ENCODE measurements around the gene IFT20. TPM values are rescaled to one million over a fixed set of nuclear protein-coding genes. Genes with fewer than 3 reads are reported as not detected.

IFT20 gene
- total and polyA plus RNA-seq, 10 of the 15 experiments (the other 5 are each of a cell fraction or from before 2014, with no cell fraction given), result 9.4 to 38.2 (median 19.1) TPM

GRCh38 chr17:28370035-28370743, 34.9 kb upstream of the IFT20 start, which contains the start of gene VTN:
VTN (minus strand) TSS chr17:28370307; CDS start chr17:28370203, 104 bp downstream.
- DNase-seq (ENCODE audit: low read depth, low spot score), result no peak
- no peak within 1 kb of the TSS for H3K27ac ChIP-seq (ENCODE audit: control insufficient read depth, insufficient read depth)
- H3K9me3 ChIP-seq (replicated peaks; ENCODE audit: control insufficient read depth, insufficient read depth, low read length), result no peaks in the 10 kb centered on the region
- ChIA-PET CTCF (interaction anchor here (0.6 to 1.2 kb wide), 2 partner anchors 46 to 350 kb away, joined by 3 to 4 read pairs; no protein-coding TSS in a partner anchor), RAD21 (ENCODE audit: unreplicated experiment) (no interaction called here), POLR2A (interaction anchor here (0.5 to 2.1 kb wide), 3 partner anchors 13 to 238 kb away, joined by 3 to 8 read pairs (median 4); partner anchors contain the start of gene POLDIP2), SMC1A (ENCODE audit: uncharacterized antibody, unreplicated experiment) (interaction anchor here (1.2 to 1.5 kb wide), 2 partner anchors 47 to 113 kb away, joined by 3 to 5 read pairs; no protein-coding TSS in a partner anchor)
- peaks cover 3% of the 10 kb centered on the region; the same call in 1 of the 2 replicates for H4K20me1 ChIP-seq (ENCODE audit: control insufficient read depth, insufficient read depth)
- no peak within 1 kb of the TSS for H3K9ac ChIP-seq (ENCODE audit: control insufficient read depth, insufficient read depth, low read length)
- peaks cover 2% of the 10 kb centered on the region; the same call in 1 of the 2 replicates for H3K79me2 ChIP-seq (ENCODE audit: control insufficient read depth, insufficient read depth, low read length)
- no peak for ATAC-seq
- WGBS (ENCODE audit: insufficient coverage, insufficient replicate concordance, low lambda C conversion rate, missing lambda C conversion rate), result 58% methylated on average over 8 of the region's 8 CpGs
- FAIRE-seq, result no peak
- peaks cover 7% of the 10 kb centered on the region for H3K4me1 ChIP-seq (ENCODE audit: control insufficient read depth, insufficient read depth, low read length)
- H3K4me2 ChIP-seq (ENCODE audit: control insufficient read depth, insufficient read depth), result peak within 1 kb of the TSS; percentile 93
- peak within 1 kb of the TSS; percentile 9; the same call in 1 of the 2 replicates for H3K4me3 ChIP-seq
- H3K27me3 ChIP-seq (replicated peaks in 1 of 2; ENCODE audit: control insufficient read depth in 2 of 2, insufficient read depth in 2 of 2, low read length in 1 of 2), result no peaks in the 10 kb centered on the region
- H2AFZ ChIP-seq (ENCODE audit: control insufficient read depth, low read depth, low read length), result peak within 1 kb of the TSS; percentile 65
- no TSS peak for BruUV-seq (replicated peaks)
- in situ Hi-C loops (cut with MboI), result loop anchor here (10.0 kb wide), 1 partner anchor 175 kb away; no protein-coding TSS in a partner anchor
- no peaks in the 10 kb centered on the region for H3K36me3 ChIP-seq (ENCODE audit: control insufficient read depth in 2 of 2, insufficient read depth in 2 of 2, low read length in 1 of 2)
- TF ChIP-seq IKZF2 (IDR thresholded peaks at IDR 0.05) (no peak), POLR2A (IDR thresholded peaks at IDR 0.05; ENCODE audit: low read depth, low read length) (0 out of 2 replicates have a peak, but pooled peaks have one; percentile 24)
- intact Hi-C loops (cut with micrococcal nuclease; ENCODE audit: unreplicated experiment), result loop anchor here (10.0 kb wide), 2 partner anchors 65 to 175 kb away; no protein-coding TSS in a partner anchor

GRCh38 chr17:28369684-28370034, 34.4 kb upstream of the IFT20 start:
- ChIA-PET RAD21 (ENCODE audit: unreplicated experiment) (no interaction called here), POLR2A (interaction anchor here (1.2 to 2.1 kb wide), 2 partner anchors 12 to 239 kb away, joined by 3 to 8 read pairs; partner anchors contain the start of gene POLDIP2), CTCF (interaction anchor here (1.2 kb wide), 1 partner anchor 47 kb away, joined by 4 read pairs; no protein-coding TSS in a partner anchor), SMC1A (ENCODE audit: uncharacterized antibody, unreplicated experiment) (interaction anchor here (1.2 kb wide), 1 partner anchor 114 kb away, joined by 3 read pairs; no protein-coding TSS in a partner anchor)
- H3K9ac ChIP-seq (ENCODE audit: control insufficient read depth, insufficient read depth, low read length), result no peak overlapping the region
- H3K27ac ChIP-seq (ENCODE audit: control insufficient read depth, insufficient read depth), result no peak overlapping the region
- H2AFZ ChIP-seq (ENCODE audit: control insufficient read depth, low read depth, low read length), result no peak overlapping the region
- DNase-seq (ENCODE audit: low read depth, low spot score) (no peak), ATAC-seq (no peak), FAIRE-seq (no peak)
- H3K27me3 ChIP-seq (replicated peaks in 1 of 2; ENCODE audit: control insufficient read depth in 2 of 2, insufficient read depth in 2 of 2, low read length in 1 of 2), result no peaks in the 10 kb centered on the region
- no TSS peak for BruUV-seq (replicated peaks)
- H3K4me1 ChIP-seq (ENCODE audit: control insufficient read depth, insufficient read depth, low read length), result peaks cover 7% of the 10 kb centered on the region
- H3K36me3 ChIP-seq (ENCODE audit: control insufficient read depth in 2 of 2, insufficient read depth in 2 of 2, low read length in 1 of 2), result no peaks in the 10 kb centered on the region
- H3K79me2 ChIP-seq (ENCODE audit: control insufficient read depth, insufficient read depth, low read length), result peaks cover 2% of the 10 kb centered on the region; the same call in 1 of the 2 replicates
- intact Hi-C loops (cut with micrococcal nuclease; ENCODE audit: unreplicated experiment) (loop anchor here (10.0 kb wide), 2 partner anchors 65 to 175 kb away; no protein-coding TSS in a partner anchor), in situ Hi-C loops (cut with MboI) (loop anchor here (10.0 kb wide), 1 partner anchor 175 kb away; no protein-coding TSS in a partner anchor)
- WGBS (ENCODE audit: insufficient coverage, insufficient replicate concordance, low lambda C conversion rate, missing lambda C conversion rate), result 96% methylated on average over 9 of the region's 10 CpGs
- H3K4me3 ChIP-seq, result no peak overlapping the region
- no peak overlapping the region for H3K4me2 ChIP-seq (ENCODE audit: control insufficient read depth, insufficient read depth)
- H4K20me1 ChIP-seq (ENCODE audit: control insufficient read depth, insufficient read depth), result peaks cover 3% of the 10 kb centered on the region; the same call in 1 of the 2 replicates
- no peaks in the 10 kb centered on the region for H3K9me3 ChIP-seq (replicated peaks; ENCODE audit: control insufficient read depth, insufficient read depth, low read length)
- TF ChIP-seq PKNOX1 (IDR thresholded peaks at IDR 0.05) (no peak), ZNF592 (IDR thresholded peaks at IDR 0.05) (no peak), TBL1XR1 (IDR thresholded peaks at IDR 0.05; ENCODE audit: low read depth, low read length) (no peak), MYB (IDR thresholded peaks at IDR 0.05; ENCODE audit: borderline replicate concordance, low read depth, low read length) (no peak), YBX1 (IDR thresholded peaks at IDR 0.05) (no peak), SREBF2 (IDR thresholded peaks at IDR 0.05; ENCODE audit: low read length) (no peak), NFXL1 (IDR thresholded peaks at IDR 0.05; ENCODE audit: borderline replicate concordance) (no peak), GATAD2B (conservative IDR thresholded peaks at IDR 0.05; ENCODE audit: low read depth) (no peak)
